HCT116 (cell line): Measurements from ENCODE around the gene KIAA1143. TPM values are rescaled to one million over a fixed set of nuclear protein-coding genes. Genes with fewer than 3 reads are reported as not detected.

ENCODE experiments used
- ATAC-seq: fragments of 200-7000 bp; cut with Tn5 transposase; 2 replicates; pipeline ENCODE4 v1.9.1; 2020; ENCODE audit warnings: mild to moderate bottlenecking, moderate library complexity
- BruUV-seq: library from RNA; stranded (reverse); fragments of 400-500 nt; replicated peaks from 2 replicates; lab custom pipeline; 2021; lab: Mats Ljungman, UMichigan
- CTCF ChIA-PET: fragments of 300-600 bp; sonication (Branson Sonifier 250); formaldehyde crosslinking; loops from one replicate; lab custom pipeline; 2021; ENCODE audit warnings: antibody characterized with exemption; lab: Charles Lee
- POLR2A ChIA-PET: fragments of 300-600, 350-600 bp; sonication (Branson Sonifier 250); formaldehyde crosslinking; loops from one replicate; lab custom pipeline; 2021; ENCODE audit warnings: antibody characterized with exemption; lab: Charles Lee
- RAD21 ChIA-PET, 2 experiments: fragments of 300-600 bp; sonication (Branson Sonifier 250); formaldehyde crosslinking; loops; one replicate each; lab custom pipeline; 2023; ENCODE audit warnings: low total read pairs in 2 of 2; ENCODE audit not compliant: uncharacterized antibody in 2 of 2, unreplicated experiment in 2 of 2, low non-redundant PET in 1 of 2; lab: Charles Lee
- DNase-seq: peaks from one replicate; pipeline ENCODE4 v3.0.0-alpha.2; 2010; ENCODE audit warnings: low read depth, low spot score
- H2AFZ ChIP-seq: fragments of 200-600 bp; shearing (Covaris generic), sonication (generic); 2 replicates; pipeline ENCODE4 v1.6.1; 2017; ENCODE audit warnings: low read depth, mixed run types, mixed read lengths, antibody characterized with exemption, low read length; ENCODE audit not compliant: poor library complexity, severe bottlenecking
- H3K27ac ChIP-seq: 2 replicates; pipeline ENCODE4 v1.5.1; 2012; ENCODE audit warnings: low read depth, low read length
- H3K27me3 ChIP-seq: fragments of 200-600 bp; sonication (generic); 2 replicates; pipeline ENCODE4 v1.6.1; 2016; ENCODE audit warnings: mixed run types, low read length, mixed read lengths; ENCODE audit not compliant: insufficient read depth
- H3K36me3 ChIP-seq, 2 experiments: fragments of 200-500 bp in 1 of 2; fragments of 200-600 bp in 1 of 2; sonication (Bioruptor generic) in 1 of 2; sonication (generic) in 1 of 2; 2 replicates each; pipeline versions ENCODE4 v1.5.1 to v1.6.1; 2014 to 2016; ENCODE audit warnings: low read length in 2 of 2, inconsistent platforms in 1 of 2, mixed read lengths in 1 of 2, mixed run types in 1 of 2; ENCODE audit not compliant: insufficient read depth in 2 of 2, control insufficient read depth in 1 of 2
- H3K4me1 ChIP-seq, 2 experiments: fragments of 200-600 bp in 1 of 2; sonication (generic) in 1 of 2; 2 replicates each; pipeline versions ENCODE4 v1.5.1 to v1.6.1; 2012 to 2017; ENCODE audit warnings: low read length in 2 of 2, inconsistent platforms in 1 of 2, mild to moderate bottlenecking in 1 of 2, mixed read lengths in 1 of 2, mixed run types in 1 of 2, moderate library complexity in 1 of 2; ENCODE audit not compliant: insufficient read depth in 2 of 2, control insufficient read depth in 1 of 2
- H3K4me2 ChIP-seq: fragments of 200-600 bp; sonication (generic); 2 replicates; pipeline ENCODE4 v1.6.1; 2017; ENCODE audit warnings: mixed run types, low read length, mixed read lengths
- H3K4me3 ChIP-seq, 2 experiments: fragments of 200-600 bp in 1 of 2; sonication (generic) in 1 of 2; replicated peaks in 1 of 2; 2 replicates each; pipeline ENCODE4 v1.5.1; 2011 to 2016; ENCODE audit warnings: low read length in 2 of 2, control low read depth in 1 of 2, low read depth in 1 of 2, mild to moderate bottlenecking in 1 of 2, mixed read lengths in 1 of 2, mixed run types in 1 of 2
- H3K79me2 ChIP-seq: fragments of 200-600 bp; sonication (generic); 2 replicates; pipeline ENCODE4 v1.6.1; 2017; ENCODE audit warnings: mild to moderate bottlenecking, mixed run types, low read length, moderate library complexity, mixed read lengths; ENCODE audit not compliant: insufficient read depth
- H3K9ac ChIP-seq: fragments of 200-600 bp; sonication (generic); 2 replicates; pipeline ENCODE4 v1.6.1; 2016; ENCODE audit warnings: low read length, mixed read lengths
- H3K9me2 ChIP-seq: fragments of 200-600 bp; sonication (generic), shearing (Covaris generic); 2 replicates; pipeline ENCODE4 v1.6.1; 2017; ENCODE audit warnings: mixed run types, mild to moderate bottlenecking, moderate library complexity; ENCODE audit not compliant: insufficient read depth
- H3K9me3 ChIP-seq, 2 experiments: fragments of 200-500 bp in 1 of 2; fragments of 200-600 bp in 1 of 2; sonication (Bioruptor generic) in 1 of 2; sonication (generic) in 1 of 2; 2 replicates each; pipeline ENCODE4 v1.6.1; 2014 to 2017; ENCODE audit warnings: low read length in 2 of 2, mixed read lengths in 2 of 2, inconsistent platforms in 1 of 2, low read depth in 1 of 2, mild to moderate bottlenecking in 1 of 2, mixed run types in 1 of 2, moderate library complexity in 1 of 2; ENCODE audit not compliant: control insufficient read depth in 1 of 2, insufficient read depth in 1 of 2
- H4K20me1 ChIP-seq: fragments of 200-600 bp; sonication (generic), shearing (Covaris generic); 2 replicates; pipeline ENCODE4 v1.6.1; 2017; ENCODE audit warnings: mixed run types, mild to moderate bottlenecking, moderate library complexity; ENCODE audit not compliant: insufficient read depth
- CEBPB ChIP-seq: IDR thresholded peaks from 2 replicates; pipeline ENCODE4 v1.6.1; 2012; ENCODE audit warnings: low read depth
- CTCF ChIP-seq, 3 experiments: fragments of 200-600 bp in 1 of 3; sonication (generic) in 1 of 3; IDR thresholded peaks in 2 of 3; conservative IDR thresholded peaks in 1 of 3; 2 replicates each; pipeline ENCODE4 v1.5.1; 2012 to 2017; ENCODE audit warnings: low read depth in 2 of 3, low read length in 2 of 3, antibody characterized with exemption in 1 of 3, borderline replicate concordance in 1 of 3, control low read depth in 1 of 3, mild to moderate bottlenecking in 1 of 3, mixed read lengths in 1 of 3, mixed run types in 1 of 3, moderate library complexity in 1 of 3; ENCODE audit not compliant: insufficient read depth in 1 of 3
- EZH2 ChIP-seq: fragments of 200-600 bp; sonication (generic); IDR thresholded peaks from 2 replicates; pipeline ENCODE4 v1.6.1; 2017; ENCODE audit warnings: antibody characterized with exemption, mixed run types
- JUND ChIP-seq: IDR thresholded peaks from 2 replicates; pipeline ENCODE4 v1.6.1; 2012
- POLR2A ChIP-seq: IDR thresholded peaks from 2 replicates; pipeline ENCODE4 v1.7.0; 2011; ENCODE audit warnings: borderline replicate concordance; ENCODE audit not compliant: insufficient read depth, insufficient read length; ENCODE audit errors: extremely low read depth
- POLR2AphosphoS5 ChIP-seq: IDR thresholded peaks from 2 replicates; pipeline ENCODE4 v1.6.1; 2011; ENCODE audit warnings: mild to moderate bottlenecking, low read depth, low read length, moderate library complexity
- RAD21 ChIP-seq: IDR thresholded peaks from 2 replicates; pipeline ENCODE4 v1.6.1; 2012; ENCODE audit warnings: low read depth, mild to moderate bottlenecking
- SP1 ChIP-seq: IDR thresholded peaks from 2 replicates; pipeline ENCODE4 v1.6.1; 2012; ENCODE audit warnings: low read depth
- SRF ChIP-seq: IDR thresholded peaks from 2 replicates; pipeline ENCODE4 v1.6.1; 2012; ENCODE audit warnings: low read depth
- YY1 ChIP-seq: IDR thresholded peaks from 2 replicates; pipeline ENCODE4 v1.6.1; 2011; ENCODE audit warnings: low read length, low read depth, moderate library complexity, mild to moderate bottlenecking; ENCODE audit not compliant: insufficient replicate concordance; ENCODE audit errors: extremely low read depth
- ZFX ChIP-seq: fragments of 450-650 bp; IDR thresholded peaks from 2 replicates; pipeline ENCODE4 v1.6.1; 2017
- intact Hi-C: fragments of 100-400 bp; cut with micrococcal nuclease; formaldehyde crosslinking; loops from 2 replicates; pipeline ENCODE4 v1.10.0; 2022
- total RNA-seq: library from RNA; stranded (reverse); gene quantifications from one replicate; pipeline ENCODE4 v1.2.1, GENCODE V29; 2021; ENCODE audit not compliant: unreplicated experiment
- TF ChIP-seq, protein P1 (sequence below): IDR thresholded peaks from 2 replicates; pipeline ENCODE4 v1.6.1; 2012

Gene KIAA1143
- total RNA-seq, 1 experiment from 2014 or later, result 32.2 TPM

DNA sequence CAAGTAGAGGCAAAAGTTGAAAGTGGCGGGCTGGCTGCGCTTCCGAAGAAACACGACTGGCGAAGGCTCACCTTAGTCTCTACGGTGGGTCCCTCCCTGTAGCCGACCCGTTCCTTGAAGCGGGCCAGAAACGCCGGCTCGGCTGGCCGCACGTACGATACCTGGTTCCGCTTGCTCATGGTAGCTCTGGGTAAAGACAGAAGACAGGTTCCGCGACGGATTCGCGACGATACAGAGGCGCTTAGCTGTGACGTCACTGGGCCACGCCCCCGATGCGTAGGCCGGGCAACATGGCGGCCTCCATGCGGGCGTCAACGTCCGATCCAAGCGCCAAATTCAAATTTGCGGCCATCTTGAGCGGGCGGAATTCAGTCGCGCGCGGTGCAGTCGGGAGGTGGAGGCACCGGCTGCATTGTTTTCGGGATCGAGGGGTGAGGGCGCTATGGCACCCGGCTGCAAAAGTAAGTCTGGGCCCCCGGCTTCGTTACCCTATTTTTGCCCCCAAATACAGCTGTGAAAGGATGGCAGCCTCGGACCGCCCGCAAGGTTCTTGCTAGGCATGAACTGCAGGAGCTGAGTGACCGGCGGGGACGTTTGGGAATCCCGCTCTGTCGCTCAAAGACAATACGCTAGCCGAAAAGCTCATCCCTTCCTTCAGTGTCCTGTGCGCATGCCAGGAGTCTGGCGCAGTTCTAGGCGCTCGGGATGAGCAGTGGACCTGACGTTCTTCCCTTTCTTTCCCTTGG, at the start of gene KIAA1143, which contains the start of gene KIF15 (continued):
- TF ChIP-seq POLR2AphosphoS5 (peak; percentile 69), ZFX (peak; percentile 34; the same call in 1 of the 2 replicates), JUND (no peak), SP1 (peak; percentile 95), EZH2 (no peak), SRF (peak; percentile 94), CEBPB (no peak)
- TF ChIP-seq, protein P1, sequence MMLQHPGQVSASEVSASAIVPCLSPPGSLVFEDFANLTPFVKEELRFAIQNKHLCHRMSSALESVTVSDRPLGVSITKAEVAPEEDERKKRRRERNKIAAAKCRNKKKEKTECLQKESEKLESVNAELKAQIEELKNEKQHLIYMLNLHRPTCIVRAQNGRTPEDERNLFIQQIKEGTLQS, result no peak
- TF ChIP-seq, all 23 proteins: peak for 12

GRCh38 chr3:44805960-44806359, 44.5 kb upstream of the KIAA1143 start:
- H3K36me3 ChIP-seq, result peaks cover 15 to 22% of the 10 kb centered on the region in 2 experiments
- no peaks in the 10 kb centered on the region for H3K27me3 ChIP-seq
- no TSS peak for BruUV-seq

More at GRCh38 chr3:44805960-44806359, 44.5 kb upstream of the KIAA1143 start:
- H3K4me1 ChIP-seq, result no peaks in the 10 kb centered on the region
- no peak overlapping the region for H2AFZ ChIP-seq
- no peak overlapping the region for H3K9ac ChIP-seq
- H3K4me2 ChIP-seq, result no peak overlapping the region
- no peaks in the 10 kb centered on the region for H3K9me2 ChIP-seq
- H3K79me2 ChIP-seq, result no peaks in the 10 kb centered on the region
- H3K4me3 ChIP-seq, result no peak overlapping the region
- no peaks in the 10 kb centered on the region for H4K20me1 ChIP-seq
- ChIA-PET RAD21 (no interaction called here), CTCF (no interaction called here), POLR2A (no interaction called here)
- intact Hi-C loops, result no loop called here
- DNase-seq (no peak), ATAC-seq (no peak)
- TF ChIP-seq YY1 (no peak), RAD21 (no peak), POLR2AphosphoS5 (no peak), CTCF (IDR thresholded peaks at IDR 0.05 in 2 of 3, conservative IDR thresholded peaks at IDR 0.05 in 1 of 3; ENCODE audit: borderline replicate concordance in 1 of 3, insufficient read depth in 1 of 3, low read depth in 2 of 3, low read length in 2 of 3) (peak in 1 of 3 experiments; percentile 25; a peak in 1 of 6 replicates), ZFX (no peak), POLR2A (no peak)
- H3K27ac ChIP-seq, result no peak overlapping the region
- H3K9me3 ChIP-seq, result no peaks in the 10 kb centered on the region
